ENCODE measurements around the gene FAM151A. TPM values are rescaled to one million over a fixed set of nuclear protein-coding genes. Genes with fewer than 3 reads are reported as not detected.

FAM151A gene
- total and polyA plus RNA-seq, 8 donors, result 0.12 to 0.21 TPM; not detected in 6

GRCh38 chr1:54604051-54604450 is 19.3 kb downstream of the FAM151A start:
- H3K27me3 ChIP-seq, result no peaks in the 10 kb centered on the region

GRCh38 chr1:54603241-54603640 is 20.1 kb downstream of the FAM151A start:
- no peak overlapping the region for H3K27ac ChIP-seq
- H3K4me3 ChIP-seq, result no peak overlapping the region
- ATAC-seq (no peak), DNase-seq (no peak), FAIRE-seq (no peak)
- no peak for TF ChIP-seq CTCF (IDR thresholded peaks at IDR 0.05)
- H3K4me1 ChIP-seq, result no peaks in the 10 kb centered on the region
- no peaks in the 10 kb centered on the region for H3K27me3 ChIP-seq
- no peaks in the 10 kb centered on the region for H3K36me3 ChIP-seq
- intact Hi-C loops (cut with DNase I), result no loop called here
- 89 to 96% methylated on average over 6 of the region's 6 CpGs for WGBS, 2 donors
- no peaks in the 10 kb centered on the region for H3K9me3 ChIP-seq

More at GRCh38 chr1:54604051-54604450, 19.3 kb downstream of the FAM151A start:
- Histone ChIP-seq H3K4me3 (no peak overlapping the region), H3K4me1 (no peaks in the 10 kb centered on the region), H3K9me3 (no peaks in the 10 kb centered on the region), H3K27ac (no peak overlapping the region), H3K36me3 (no peaks in the 10 kb centered on the region)
- ATAC-seq (peak in 2 of 4 donors; percentile 44 to 74), FAIRE-seq (no peak), DNase-seq (no peak)
- no peak for TF ChIP-seq CTCF (IDR thresholded peaks at IDR 0.05)
- 63 to 64% methylated on average over 7 of the region's 7 CpGs for whole genome bisulfite sequencing, 2 donors
- intact Hi-C loops (cut with DNase I), result no loop called here

GRCh38 chr1:54602554-54602953 is 20.8 kb downstream of the FAM151A start:
- Histone ChIP-seq H3K4me3 (no peak overlapping the region), H3K4me1 (no peaks in the 10 kb centered on the region), H3K36me3 (no peaks in the 10 kb centered on the region), H3K9me3 (no peaks in the 10 kb centered on the region), H3K27me3 (no peaks in the 10 kb centered on the region), H3K27ac (no peak overlapping the region)
- intact Hi-C loops (cut with DNase I), result no loop called here
- no peak for ATAC-seq
- FAIRE-seq, result no peak
- no peak for TF ChIP-seq CTCF (IDR thresholded peaks at IDR 0.05)
- no peak for DNase-seq
- WGBS, 2 donors, result 91 to 93% methylated on average over 18 of the region's 18 CpGs

GRCh38 chr1:54601730-54602129 is 21.6 kb downstream of the FAM151A start:
- 87 to 94% methylated on average over 9 to 10 of the region's 10 CpGs for WGBS, 2 donors
- intact Hi-C loops (cut with DNase I), result no loop called here
- TF ChIP-seq CTCF (IDR thresholded peaks at IDR 0.05), result no peak
- Histone ChIP-seq H3K9me3 (no peaks in the 10 kb centered on the region), H3K36me3 (no peaks in the 10 kb centered on the region), H3K4me3 (no peak overlapping the region), H3K4me1 (no peaks in the 10 kb centered on the region), H3K27me3 (no peaks in the 10 kb centered on the region), H3K27ac (no peak overlapping the region)
- DNase-seq (no peak), FAIRE-seq (no peak), ATAC-seq (no peak)

GRCh38 chr1:54600947-54601721 is 22.2 kb downstream of the FAM151A start:
- Histone ChIP-seq H3K27me3 (no peaks in the 10 kb centered on the region), H3K36me3 (no peaks in the 10 kb centered on the region), H3K9me3 (no peaks in the 10 kb centered on the region), H3K4me3 (no peak overlapping the region), H3K4me1 (no peaks in the 10 kb centered on the region), H3K27ac (no peak overlapping the region)
- TF ChIP-seq CTCF (IDR thresholded peaks at IDR 0.05), result no peak
- no peak for DNase-seq
- FAIRE-seq, result no peak
- WGBS, 2 donors, result 89 to 92% methylated on average over 19 to 21 of the region's 21 CpGs
- ATAC-seq, result no peak
- intact Hi-C loops (cut with DNase I), result no loop called here

Data from pancreas (tissue), 10 donors.